OCI-LY1 (cell line): ENCODE results near the gene C3.
A peak's percentile ranks its signal among the peaks of the same experiment; 100 is the strongest.

Experiments used
- H2AFZ ChIP-seq: fragments of 200-600 bp; sonication (generic), shearing (Covaris generic); 2 replicates; pipeline ENCODE4 v1.6.0; 2014; ENCODE audit warnings: antibody characterized with exemption, mild to moderate bottlenecking, low read length
- H3F3A ChIP-seq: fragments of 200-600 bp; sonication (generic), shearing (Covaris generic); 2 replicates; pipeline ENCODE4 v1.6.0; 2014; ENCODE audit warnings: mild to moderate bottlenecking, antibody characterized with exemption, low read length, moderate library complexity; ENCODE audit not compliant: insufficient read depth
- H3K27ac ChIP-seq: fragments of 200-600 bp; sonication (generic); 2 replicates; pipeline ENCODE4 v1.5.1; 2014; ENCODE audit warnings: low read length, mixed run types, mild to moderate bottlenecking, low read depth; ENCODE audit not compliant: poor library complexity, severe bottlenecking
- H3K27me3 ChIP-seq: fragments of 200-600 bp; sonication (generic); 2 replicates; pipeline ENCODE4 v1.6.0; 2014; ENCODE audit warnings: antibody characterized with exemption, mild to moderate bottlenecking, low read length, moderate library complexity; ENCODE audit not compliant: insufficient read depth
- H3K36me3 ChIP-seq: fragments of 200-600 bp; sonication (generic); 2 replicates; pipeline ENCODE4 v1.6.1; 2014; ENCODE audit warnings: mild to moderate bottlenecking, antibody characterized with exemption, low read length, moderate library complexity, mixed read lengths; ENCODE audit not compliant: insufficient read depth
- H3K4me1 ChIP-seq: fragments of 200-600 bp; sonication (generic); 2 replicates; pipeline ENCODE4 v1.5.1; 2014; ENCODE audit warnings: mild to moderate bottlenecking, low read length, moderate library complexity; ENCODE audit not compliant: insufficient read depth, severe bottlenecking
- H3K4me2 ChIP-seq: fragments of 200-600 bp; sonication (generic), shearing (Covaris generic); 2 replicates; pipeline ENCODE4 v1.6.1; 2014; ENCODE audit warnings: low read length
- H3K4me3 ChIP-seq: fragments of 200-600 bp; sonication (generic); 2 replicates; pipeline ENCODE4 v1.5.1; 2014; ENCODE audit warnings: low read length, low read depth, mild to moderate bottlenecking, mixed read lengths; ENCODE audit not compliant: poor library complexity, severe bottlenecking
- H3K79me2 ChIP-seq: fragments of 200-600 bp; shearing (Covaris generic); 2 replicates; pipeline ENCODE4 v1.6.1; 2016; ENCODE audit warnings: mixed run types, low read length, mixed read lengths; ENCODE audit not compliant: insufficient read depth
- H3K9ac ChIP-seq: fragments of 200-600 bp; sonication (generic), shearing (Covaris generic); 2 replicates; pipeline ENCODE4 v1.6.1; 2014; ENCODE audit warnings: mild to moderate bottlenecking, low read length, mixed read lengths
- H3K9me2 ChIP-seq: fragments of 200-600 bp; sonication (generic), shearing (Covaris generic); 2 replicates; pipeline ENCODE4 v1.6.1; 2014; ENCODE audit warnings: low read depth, mild to moderate bottlenecking, low read length, mixed read lengths
- H3K9me3 ChIP-seq: fragments of 200-600 bp; shearing (Covaris generic); 2 replicates; pipeline ENCODE4 v1.6.1; 2014; ENCODE audit warnings: low read length, mixed read lengths
- H4K20me1 ChIP-seq: fragments of 200-600 bp; sonication (generic), shearing (Covaris generic); 2 replicates; pipeline ENCODE4 v1.6.0; 2016; ENCODE audit warnings: mild to moderate bottlenecking, low read length; ENCODE audit not compliant: insufficient read depth
- CTCF ChIP-seq: fragments of 200-600 bp; sonication (generic), shearing (Covaris generic); IDR thresholded peaks from 2 replicates; pipeline ENCODE4 v1.5.1; 2017; ENCODE audit warnings: mild to moderate bottlenecking, antibody characterized with exemption, low read length, moderate library complexity, mixed read lengths
- EZH2 ChIP-seq: fragments of 200-600 bp; sonication (generic), shearing (Covaris generic); IDR thresholded peaks from 2 replicates; pipeline ENCODE4 v1.8.0; 2017; ENCODE audit warnings: borderline replicate concordance, mixed run types, mild to moderate bottlenecking, antibody characterized with exemption, low read length, moderate library complexity, mixed read lengths

C3 gene

GRCh38 chr19:6753178-6754031 lies 33.0 kb upstream of the C3 start:
- peaks cover 9% of the 10 kb centered on the region for H3K4me1 ChIP-seq
- peak overlapping the region; percentile 57 for H3K4me3 ChIP-seq
- peak overlapping the region; percentile 57 for H3K27ac ChIP-seq
- peaks cover 51% of the 10 kb centered on the region for H3K36me3 ChIP-seq
- no peak overlapping the region for H2AFZ ChIP-seq
- no peaks in the 10 kb centered on the region for H4K20me1 ChIP-seq
- peak overlapping the region; percentile 75 for H3K4me2 ChIP-seq
- peak; percentile 67 for TF ChIP-seq CTCF
- no peak for TF ChIP-seq EZH2
- peak overlapping the region; percentile 47 for H3K9ac ChIP-seq
- H3K79me2 ChIP-seq: no peaks in the 10 kb centered on the region
- no peaks in the 10 kb centered on the region for H3K9me3 ChIP-seq
- H3K9me2 ChIP-seq: no peaks in the 10 kb centered on the region
- no peaks in the 10 kb centered on the region for H3F3A ChIP-seq
- H3K27me3 ChIP-seq: no peaks in the 10 kb centered on the region

GRCh38 chr19:6752256-6753177 lies 32.1 kb upstream of the C3 start:
- Histone ChIP-seq H3K4me3 (peak overlapping the region; percentile 57), H3F3A (no peaks in the 10 kb centered on the region)

More at GRCh38 chr19:6752256-6753177, 32.1 kb upstream of the C3 start:
- Histone ChIP-seq H3K4me1 (peaks cover 9% of the 10 kb centered on the region), H2AFZ (no peak overlapping the region), H4K20me1 (no peaks in the 10 kb centered on the region), H3K4me2 (peak overlapping the region; percentile 75), H3K79me2 (no peaks in the 10 kb centered on the region), H3K9ac (peak overlapping the region; percentile 47), H3K36me3 (peaks cover 60% of the 10 kb centered on the region), H3K27me3 (no peaks in the 10 kb centered on the region), H3K9me2 (no peaks in the 10 kb centered on the region), H3K9me3 (no peaks in the 10 kb centered on the region), H3K27ac (peak overlapping the region; percentile 57)
- TF ChIP-seq EZH2 (no peak), CTCF (no peak)
